K562 (cell line): ENCODE data around the gene PTH2. TPM values are rescaled to one million over a fixed set of nuclear protein-coding genes. Genes with fewer than 3 reads are reported as not detected.
A peak's percentile ranks its signal among the peaks of the same experiment; 100 is the strongest.

Experiments
- FOSL1 ChIP-seq: fragments of 200-800 bp; sonication (Bioruptor generic); conservative IDR thresholded peaks from 2 replicates; pipeline ENCODE4 v1.6.1; 2016; ENCODE audit warnings: missing genetic modification characterization, missing compliant biosample characterization
- HNRNPLL ChIP-seq: fragments of 200-400 bp; formaldehyde crosslinking; IDR thresholded peaks from 2 replicates; pipeline ENCODE4 v1.6.1; 2017; ENCODE audit warnings: low read length, low read depth, mild to moderate bottlenecking; ENCODE audit not compliant: poor library complexity, severe bottlenecking
- POLR2H ChIP-seq: IDR thresholded peaks from 2 replicates; pipeline ENCODE4 v1.6.1; 2016; ENCODE audit warnings: missing genetic modification characterization, low read depth, mild to moderate bottlenecking, control low read depth, missing compliant biosample characterization, moderate library complexity
- polyA plus RNA-seq, 8 experiments: library from polyadenylated mRNA; depleted of rRNA in 4 of 8; stranded (reverse) in 5 of 8; unstranded in 3 of 8; fragments of >200 nt; fragmentation: Nextera tagmentation in 2 of 8; fragmentation: Illumina TruSeq in 1 of 8; extraction: Ambion mirVana in 2 of 8; extraction: Trizol in 1 of 8; gene quantifications; 2 replicates each; pipeline versions ENCODE4 v1.2.1 to v1.2.3, GENCODE V29; 2011 to 2014; ENCODE audit warnings: inconsistent platforms in 1 of 8, missing spikeins in 1 of 8
- total RNA-seq, 7 experiments: library from RNA; depleted of rRNA in 6 of 7; stranded (reverse); fragments of >200 nt in 6 of 7; fragmentation: Illumina TruSeq in 2 of 7; extraction: Trizol in 2 of 7; gene quantifications; 2 replicates each; pipeline versions ENCODE4 v1.2.1 to v1.2.3, GENCODE V29; 2011 to 2021; ENCODE audit warnings: low replicate concordance in 1 of 7
- TF ChIP-seq, protein P1 (sequence below), 2 experiments: fragments of 450-650 bp in 1 of 2; sonication (generic) in 1 of 2; formaldehyde crosslinking in 1 of 2; IDR thresholded peaks; 2 replicates each; pipeline versions ENCODE4 v1.7.1 to v1.9.0; 2016 to 2022; ENCODE audit warnings: inconsistent platforms in 1 of 2, mild to moderate bottlenecking in 1 of 2, missing genetic modification reagents in 1 of 2
- TF ChIP-seq, protein P2 (sequence below): fragments of 450-650 bp; IDR thresholded peaks from 2 replicates; pipeline ENCODE4 v1.7.0; 2016; ENCODE audit warnings: borderline replicate concordance
- TF ChIP-seq, protein P3 (sequence below): sonication (generic); formaldehyde crosslinking; IDR thresholded peaks from 2 replicates; pipeline ENCODE4 v1.8.0; 2022; ENCODE audit warnings: mild to moderate bottlenecking, missing genetic modification reagents, borderline replicate concordance
- TF ChIP-seq, protein P4 (sequence below): fragments of 450-650 bp; IDR thresholded peaks from 2 replicates; pipeline ENCODE4 v1.6.1; 2018; ENCODE audit not compliant: partially characterized antibody

PTH2 gene
- total and polyA plus RNA-seq, 9 of the 15 experiments (the other 6 are each of a cell fraction or from before 2014, with no cell fraction given): 1.3 TPM; not detected in 8

DNA sequence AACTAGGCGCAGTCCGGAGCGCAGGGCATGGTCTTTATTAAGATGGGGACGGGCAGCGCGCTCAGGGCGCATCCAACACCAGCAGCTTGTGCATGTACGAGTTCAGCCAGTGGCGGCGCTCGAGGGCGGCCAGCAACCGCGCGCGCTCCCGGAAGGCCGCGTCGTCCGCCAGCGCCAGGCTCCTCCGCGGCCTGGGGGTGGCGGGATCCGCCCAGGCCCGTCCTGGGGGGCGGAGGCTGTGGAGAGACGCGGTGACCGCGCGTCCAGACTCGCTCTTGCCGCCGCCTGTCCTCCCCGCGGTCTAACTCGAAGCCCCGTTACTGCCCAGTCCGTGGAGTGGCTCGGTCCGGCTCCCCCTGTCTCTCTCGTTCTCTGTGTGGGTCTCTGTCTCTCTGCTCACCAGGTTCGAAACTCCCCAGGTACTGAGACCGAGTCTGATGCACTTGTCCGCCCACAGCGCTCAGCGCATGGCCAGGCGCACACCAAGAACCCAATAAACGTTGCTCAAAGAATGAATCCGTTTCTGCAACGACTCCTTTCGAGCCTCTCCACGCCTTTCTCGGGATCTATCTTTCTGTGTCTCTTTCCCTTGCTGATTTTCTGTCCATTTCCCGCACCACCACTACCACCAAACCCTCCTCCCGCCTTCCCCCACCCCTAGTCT, 702 bp downstream of the PTH2 start (continued):
- TF ChIP-seq, protein P1, sequence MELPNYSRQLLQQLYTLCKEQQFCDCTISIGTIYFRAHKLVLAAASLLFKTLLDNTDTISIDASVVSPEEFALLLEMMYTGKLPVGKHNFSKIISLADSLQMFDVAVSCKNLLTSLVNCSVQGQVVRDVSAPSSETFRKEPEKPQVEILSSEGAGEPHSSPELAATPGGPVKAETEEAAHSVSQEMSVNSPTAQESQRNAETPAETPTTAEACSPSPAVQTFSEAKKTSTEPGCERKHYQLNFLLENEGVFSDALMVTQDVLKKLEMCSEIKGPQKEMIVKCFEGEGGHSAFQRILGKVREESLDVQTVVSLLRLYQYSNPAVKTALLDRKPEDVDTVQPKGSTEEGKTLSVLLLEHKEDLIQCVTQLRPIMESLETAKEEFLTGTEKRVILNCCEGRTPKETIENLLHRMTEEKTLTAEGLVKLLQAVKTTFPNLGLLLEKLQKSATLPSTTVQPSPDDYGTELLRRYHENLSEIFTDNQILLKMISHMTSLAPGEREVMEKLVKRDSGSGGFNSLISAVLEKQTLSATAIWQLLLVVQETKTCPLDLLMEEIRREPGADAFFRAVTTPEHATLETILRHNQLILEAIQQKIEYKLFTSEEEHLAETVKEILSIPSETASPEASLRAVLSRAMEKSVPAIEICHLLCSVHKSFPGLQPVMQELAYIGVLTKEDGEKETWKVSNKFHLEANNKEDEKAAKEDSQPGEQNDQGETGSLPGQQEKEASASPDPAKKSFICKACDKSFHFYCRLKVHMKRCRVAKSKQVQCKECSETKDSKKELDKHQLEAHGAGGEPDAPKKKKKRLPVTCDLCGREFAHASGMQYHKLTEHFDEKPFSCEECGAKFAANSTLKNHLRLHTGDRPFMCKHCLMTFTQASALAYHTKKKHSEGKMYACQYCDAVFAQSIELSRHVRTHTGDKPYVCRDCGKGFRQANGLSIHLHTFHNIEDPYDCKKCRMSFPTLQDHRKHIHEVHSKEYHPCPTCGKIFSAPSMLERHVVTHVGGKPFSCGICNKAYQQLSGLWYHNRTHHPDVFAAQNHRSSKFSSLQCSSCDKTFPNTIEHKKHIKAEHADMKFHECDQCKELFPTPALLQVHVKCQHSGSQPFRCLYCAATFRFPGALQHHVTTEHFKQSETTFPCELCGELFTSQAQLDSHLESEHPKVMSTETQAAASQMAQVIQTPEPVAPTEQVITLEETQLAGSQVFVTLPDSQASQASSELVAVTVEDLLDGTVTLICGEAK (IDR thresholded peaks at IDR 0.05): peak; percentile 60
- TF ChIP-seq, protein P1 (CRISPR knock-in tag; IDR thresholded peaks at IDR 0.05): 0 out of 2 replicates have a peak, but pooled peaks have one; percentile 46
- TF ChIP-seq, protein P2, sequence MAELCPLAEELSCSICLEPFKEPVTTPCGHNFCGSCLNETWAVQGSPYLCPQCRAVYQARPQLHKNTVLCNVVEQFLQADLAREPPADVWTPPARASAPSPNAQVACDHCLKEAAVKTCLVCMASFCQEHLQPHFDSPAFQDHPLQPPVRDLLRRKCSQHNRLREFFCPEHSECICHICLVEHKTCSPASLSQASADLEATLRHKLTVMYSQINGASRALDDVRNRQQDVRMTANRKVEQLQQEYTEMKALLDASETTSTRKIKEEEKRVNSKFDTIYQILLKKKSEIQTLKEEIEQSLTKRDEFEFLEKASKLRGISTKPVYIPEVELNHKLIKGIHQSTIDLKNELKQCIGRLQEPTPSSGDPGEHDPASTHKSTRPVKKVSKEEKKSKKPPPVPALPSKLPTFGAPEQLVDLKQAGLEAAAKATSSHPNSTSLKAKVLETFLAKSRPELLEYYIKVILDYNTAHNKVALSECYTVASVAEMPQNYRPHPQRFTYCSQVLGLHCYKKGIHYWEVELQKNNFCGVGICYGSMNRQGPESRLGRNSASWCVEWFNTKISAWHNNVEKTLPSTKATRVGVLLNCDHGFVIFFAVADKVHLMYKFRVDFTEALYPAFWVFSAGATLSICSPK: 0 out of 2 replicates have a peak, but pooled peaks have one; percentile 77
- TF ChIP-seq POLR2H (tag) (no peak), HNRNPLL (peak; percentile 55), FOSL1 (tag) (no peak)
- TF ChIP-seq, protein P3, sequence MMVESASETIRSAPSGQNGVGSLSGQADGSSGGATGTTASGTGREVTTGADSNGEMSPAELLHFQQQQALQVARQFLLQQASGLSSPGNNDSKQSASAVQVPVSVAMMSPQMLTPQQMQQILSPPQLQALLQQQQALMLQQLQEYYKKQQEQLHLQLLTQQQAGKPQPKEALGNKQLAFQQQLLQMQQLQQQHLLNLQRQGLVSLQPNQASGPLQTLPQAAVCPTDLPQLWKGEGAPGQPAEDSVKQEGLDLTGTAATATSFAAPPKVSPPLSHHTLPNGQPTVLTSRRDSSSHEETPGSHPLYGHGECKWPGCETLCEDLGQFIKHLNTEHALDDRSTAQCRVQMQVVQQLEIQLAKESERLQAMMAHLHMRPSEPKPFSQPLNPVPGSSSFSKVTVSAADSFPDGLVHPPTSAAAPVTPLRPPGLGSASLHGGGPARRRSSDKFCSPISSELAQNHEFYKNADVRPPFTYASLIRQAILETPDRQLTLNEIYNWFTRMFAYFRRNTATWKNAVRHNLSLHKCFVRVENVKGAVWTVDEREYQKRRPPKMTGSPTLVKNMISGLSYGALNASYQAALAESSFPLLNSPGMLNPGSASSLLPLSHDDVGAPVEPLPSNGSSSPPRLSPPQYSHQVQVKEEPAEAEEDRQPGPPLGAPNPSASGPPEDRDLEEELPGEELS: peak; percentile 71; the same call in 1 of the 2 replicates
- TF ChIP-seq, protein P4, sequence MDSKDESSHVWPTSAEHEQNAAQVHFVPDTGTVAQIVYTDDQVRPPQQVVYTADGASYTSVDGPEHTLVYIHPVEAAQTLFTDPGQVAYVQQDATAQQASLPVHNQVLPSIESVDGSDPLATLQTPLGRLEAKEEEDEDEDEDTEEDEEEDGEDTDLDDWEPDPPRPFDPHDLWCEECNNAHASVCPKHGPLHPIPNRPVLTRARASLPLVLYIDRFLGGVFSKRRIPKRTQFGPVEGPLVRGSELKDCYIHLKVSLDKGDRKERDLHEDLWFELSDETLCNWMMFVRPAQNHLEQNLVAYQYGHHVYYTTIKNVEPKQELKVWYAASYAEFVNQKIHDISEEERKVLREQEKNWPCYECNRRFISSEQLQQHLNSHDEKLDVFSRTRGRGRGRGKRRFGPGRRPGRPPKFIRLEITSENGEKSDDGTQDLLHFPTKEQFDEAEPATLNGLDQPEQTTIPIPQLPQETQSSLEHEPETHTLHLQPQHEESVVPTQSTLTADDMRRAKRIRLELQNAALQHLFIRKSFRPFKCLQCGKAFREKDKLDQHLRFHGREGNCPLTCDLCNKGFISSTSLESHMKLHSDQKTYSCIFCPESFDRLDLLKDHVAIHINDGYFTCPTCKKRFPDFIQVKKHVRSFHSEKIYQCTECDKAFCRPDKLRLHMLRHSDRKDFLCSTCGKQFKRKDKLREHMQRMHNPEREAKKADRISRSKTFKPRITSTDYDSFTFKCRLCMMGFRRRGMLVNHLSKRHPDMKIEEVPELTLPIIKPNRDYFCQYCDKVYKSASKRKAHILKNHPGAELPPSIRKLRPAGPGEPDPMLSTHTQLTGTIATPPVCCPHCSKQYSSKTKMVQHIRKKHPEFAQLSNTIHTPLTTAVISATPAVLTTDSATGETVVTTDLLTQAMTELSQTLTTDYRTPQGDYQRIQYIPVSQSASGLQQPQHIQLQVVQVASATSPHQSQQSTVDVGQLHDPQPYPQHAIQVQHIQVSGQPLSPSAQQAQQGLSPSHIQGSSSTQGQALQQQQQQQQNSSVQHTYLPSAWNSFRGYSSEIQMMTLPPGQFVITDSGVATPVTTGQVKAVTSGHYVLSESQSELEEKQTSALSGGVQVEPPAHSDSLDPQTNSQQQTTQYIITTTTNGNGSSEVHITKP: peak; percentile 8
